GM10266 (cell line): ENCODE results near the gene SCP2.

Source experiments
- DNase-seq: peaks from one replicate; pipeline ENCODE4 v3.0.0; 2012; ENCODE audit errors: extremely low spot score
- TF ChIP-seq, protein P1 (sequence below): IDR thresholded peaks from 2 replicates; pipeline ENCODE4 v1.5.1; 2012; ENCODE audit warnings: mild to moderate bottlenecking, low read depth; ENCODE audit not compliant: control insufficient read depth, insufficient read depth; ENCODE audit errors: missing control alignments

SCP2 gene

DNA sequence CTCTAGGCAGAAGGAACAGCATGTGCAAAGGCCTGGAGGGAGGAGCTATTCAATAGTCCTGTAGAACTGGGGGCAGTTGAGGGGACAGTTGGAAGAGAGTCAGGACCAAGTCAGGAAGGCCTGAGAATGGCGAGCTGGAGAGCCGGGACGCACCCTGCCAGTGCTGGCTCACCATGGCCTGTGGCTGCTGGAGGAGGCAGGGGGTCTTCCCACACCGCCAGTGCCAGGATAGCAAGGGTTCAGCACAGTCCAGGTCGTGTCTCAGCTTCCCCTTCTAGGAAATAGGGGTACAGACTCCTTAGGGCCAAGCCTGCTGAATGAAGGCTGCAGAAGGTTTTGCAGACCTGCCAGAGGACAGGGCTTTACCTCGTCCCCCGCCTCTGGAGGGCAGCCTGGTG, 142.2 kb downstream of the SCP2 start:
- TF ChIP-seq, protein P1, sequence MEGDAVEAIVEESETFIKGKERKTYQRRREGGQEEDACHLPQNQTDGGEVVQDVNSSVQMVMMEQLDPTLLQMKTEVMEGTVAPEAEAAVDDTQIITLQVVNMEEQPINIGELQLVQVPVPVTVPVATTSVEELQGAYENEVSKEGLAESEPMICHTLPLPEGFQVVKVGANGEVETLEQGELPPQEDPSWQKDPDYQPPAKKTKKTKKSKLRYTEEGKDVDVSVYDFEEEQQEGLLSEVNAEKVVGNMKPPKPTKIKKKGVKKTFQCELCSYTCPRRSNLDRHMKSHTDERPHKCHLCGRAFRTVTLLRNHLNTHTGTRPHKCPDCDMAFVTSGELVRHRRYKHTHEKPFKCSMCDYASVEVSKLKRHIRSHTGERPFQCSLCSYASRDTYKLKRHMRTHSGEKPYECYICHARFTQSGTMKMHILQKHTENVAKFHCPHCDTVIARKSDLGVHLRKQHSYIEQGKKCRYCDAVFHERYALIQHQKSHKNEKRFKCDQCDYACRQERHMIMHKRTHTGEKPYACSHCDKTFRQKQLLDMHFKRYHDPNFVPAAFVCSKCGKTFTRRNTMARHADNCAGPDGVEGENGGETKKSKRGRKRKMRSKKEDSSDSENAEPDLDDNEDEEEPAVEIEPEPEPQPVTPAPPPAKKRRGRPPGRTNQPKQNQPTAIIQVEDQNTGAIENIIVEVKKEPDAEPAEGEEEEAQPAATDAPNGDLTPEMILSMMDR: no peak
- DNase-seq: no peak

DNA sequence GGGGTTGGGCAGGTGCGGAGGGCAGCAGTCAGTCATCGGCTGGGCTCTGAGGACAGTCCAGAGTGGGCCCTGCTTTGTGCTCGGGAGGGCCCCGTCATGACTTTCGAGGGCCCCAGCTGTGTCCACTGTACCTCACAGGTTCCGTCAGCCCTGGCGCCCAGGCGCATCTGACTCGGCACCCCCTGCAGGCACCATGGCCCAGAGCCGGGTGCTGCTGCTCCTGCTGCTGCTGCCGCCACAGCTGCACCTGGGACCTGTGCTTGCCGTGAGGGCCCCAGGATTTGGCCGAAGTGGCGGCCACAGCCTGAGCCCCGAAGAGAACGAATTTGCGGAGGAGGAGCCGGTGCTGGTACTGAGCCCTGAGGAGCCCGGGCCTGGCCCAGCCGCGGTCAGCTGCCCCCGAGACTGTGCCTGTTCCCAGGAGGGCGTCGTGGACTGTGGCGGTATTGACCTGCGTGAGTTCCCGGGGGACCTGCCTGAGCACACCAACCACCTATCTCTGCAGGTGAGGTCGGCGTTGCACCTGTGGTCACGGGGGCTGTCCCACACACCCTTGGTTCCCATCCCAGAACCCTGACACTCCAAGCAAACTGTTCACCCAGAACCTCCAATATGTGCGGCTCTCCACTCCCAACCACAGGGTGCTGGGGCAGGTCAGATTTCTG, 142.7 kb downstream of the SCP2 start:
- TF ChIP-seq, protein P1: no peak
- DNase-seq: no peak

DNA sequence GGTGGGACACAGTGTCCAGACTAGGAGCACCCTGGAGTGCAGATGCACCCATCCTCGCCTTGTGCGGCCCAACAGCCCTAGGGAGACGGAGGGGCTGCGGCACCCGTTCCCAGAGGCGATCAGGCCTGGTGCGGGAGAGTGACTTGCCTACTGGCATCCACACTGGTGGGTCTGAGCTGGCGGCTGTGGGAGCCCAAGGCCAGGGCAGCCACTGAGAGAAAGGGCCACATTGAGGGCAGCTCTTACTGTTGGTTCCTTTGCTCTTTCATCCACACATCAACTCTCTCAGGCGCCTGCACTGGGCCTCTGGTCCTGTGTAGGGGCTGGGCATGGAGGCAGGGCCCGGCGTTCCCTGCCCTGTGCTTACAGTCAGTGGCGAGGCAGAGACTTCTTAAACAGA, 143.5 kb downstream of the SCP2 start:
- TF ChIP-seq, protein P1: no peak
- DNase-seq: no peak

DNA sequence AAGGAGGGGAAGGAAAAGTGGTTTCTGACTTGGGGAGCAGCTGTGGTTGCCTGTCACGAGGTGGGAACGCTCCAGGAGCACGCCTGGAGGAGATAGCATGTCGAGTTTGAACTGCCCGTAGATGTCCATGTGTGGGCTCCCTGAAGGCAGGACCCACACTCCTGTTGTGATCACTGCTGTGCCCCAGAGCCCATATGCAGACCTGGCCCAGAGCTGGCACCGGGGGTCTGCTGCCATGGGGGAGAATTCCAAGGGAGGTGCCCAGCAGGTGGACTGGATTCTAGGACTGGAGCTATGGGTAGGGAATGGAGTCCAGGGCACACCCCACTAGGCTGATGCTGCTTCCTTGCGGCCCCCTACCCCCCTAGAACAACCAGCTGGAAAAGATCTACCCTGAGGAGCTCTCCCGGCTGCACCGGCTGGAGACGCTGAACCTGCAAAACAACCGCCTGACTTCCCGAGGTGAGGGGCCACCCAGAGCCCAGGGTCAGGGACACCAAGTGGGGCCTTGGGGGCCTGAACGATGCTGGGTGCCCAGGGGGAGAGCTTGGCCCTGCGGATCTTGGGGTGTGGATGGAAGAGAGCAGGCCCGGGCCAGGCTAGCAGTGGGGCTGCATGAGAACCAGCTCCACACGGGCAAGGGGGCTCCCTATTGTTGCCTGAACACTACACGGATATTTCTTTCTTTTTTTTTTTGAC, 144.2 kb downstream of the SCP2 start:
- TF ChIP-seq, protein P1: no peak
- no peak for DNase-seq

DNA sequence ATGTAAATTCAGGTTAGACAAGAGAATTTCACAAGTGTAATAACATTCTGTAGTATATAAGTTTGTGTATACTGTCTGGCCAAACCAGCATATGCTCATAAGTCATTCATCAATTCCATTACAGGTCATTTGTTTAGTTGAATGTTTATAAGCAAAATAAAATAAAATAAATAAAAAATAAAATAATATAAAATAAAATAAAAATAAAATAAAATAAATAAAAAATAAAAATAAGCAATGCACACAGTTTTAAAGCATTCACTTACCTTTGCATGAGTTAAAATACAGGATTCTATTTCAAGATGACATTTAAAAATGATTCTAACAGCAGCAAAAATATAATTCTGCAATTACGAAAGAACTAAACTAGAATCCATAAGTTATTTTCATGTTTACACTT, 144.8 kb downstream of the SCP2 start:
- TF ChIP-seq, protein P1: no peak
- no peak for DNase-seq

DNA sequence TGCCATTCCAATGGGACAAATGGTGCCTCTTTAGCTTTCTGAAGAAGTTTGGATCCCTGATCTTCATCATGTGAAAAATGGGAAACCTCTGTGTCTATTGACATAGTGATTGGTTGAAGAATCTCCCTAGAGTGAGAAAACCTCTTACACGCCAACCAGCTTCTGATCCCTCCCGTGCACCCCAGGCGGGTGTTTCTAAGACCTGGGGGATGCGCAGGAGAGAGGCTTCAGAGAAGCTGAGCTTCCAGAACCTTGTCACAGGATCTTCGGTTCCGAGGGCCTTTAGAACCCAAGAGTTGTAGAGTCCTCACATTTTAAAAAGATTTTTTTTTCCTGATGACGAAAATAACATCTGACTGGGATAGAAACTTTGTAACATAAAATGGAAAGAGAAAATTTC, 146.2 kb downstream of the SCP2 start:
- TF ChIP-seq, protein P1: no peak
- DNase-seq: no peak

DNA sequence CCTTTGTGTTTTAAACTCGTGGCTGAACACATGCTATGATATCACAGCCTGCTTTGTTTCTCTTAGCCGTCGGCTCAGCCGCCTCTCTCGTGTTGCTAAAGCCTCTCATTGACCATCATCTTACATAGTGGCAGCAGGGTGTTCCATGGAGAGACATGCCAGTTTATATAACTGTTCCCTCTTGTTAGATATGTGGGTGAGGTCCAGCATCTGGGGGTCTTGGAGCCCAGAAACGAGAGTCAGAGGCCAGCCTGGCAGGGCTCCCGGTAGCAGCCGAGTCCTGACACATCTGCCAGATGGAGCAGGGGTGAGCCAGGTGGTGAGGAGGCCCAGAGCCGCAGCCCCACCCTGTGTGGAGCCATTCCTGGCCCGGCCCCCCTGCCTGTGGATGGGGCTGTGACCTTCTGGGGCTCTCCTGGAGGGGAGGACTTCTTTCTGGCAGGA, 146.8 kb downstream of the SCP2 start:
- no peak for DNase-seq
- TF ChIP-seq, protein P1: no peak
